Endothelial cell of umbilical vein (primary cell): ENCODE data around the gene CACNA2D1. TPM values are rescaled to one million over a fixed set of nuclear protein-coding genes. Genes with fewer than 3 reads are reported as not detected.

Source experiments
- BruUV-seq: library from RNA; stranded (reverse); fragments of 400-500 nt; replicated peaks from 2 replicates; lab custom pipeline; 2021; lab: Mats Ljungman, UMichigan
- CTCF ChIA-PET: fragments of 300-600, 350-600 bp; sonication (Branson Sonifier 250); formaldehyde crosslinking; loops from one replicate; lab custom pipeline; 2021; ENCODE audit warnings: antibody characterized with exemption, inconsistent platforms; lab: Charles Lee
- POLR2A ChIA-PET: fragments of 300-600, 350-600 bp; sonication (Branson Sonifier 250); formaldehyde crosslinking; loops from one replicate; lab custom pipeline; 2021; ENCODE audit warnings: antibody characterized with exemption, inconsistent platforms; lab: Charles Lee
- DNase-seq: peaks from one replicate; pipeline ENCODE4 v3.0.0-alpha.2; 2011; ENCODE audit warnings: low read depth, low spot score
- FAIRE-seq: peaks from 2 replicates; lab custom pipeline; 2011; peaks lifted over from hg19 to GRCh38; lab: Jason Lieb, UNC
- H2AFZ ChIP-seq: 2 replicates; pipeline ENCODE4 v1.6.0; 2012; ENCODE audit warnings: low read depth, low read length, control low read depth, inconsistent platforms
- H3K27ac ChIP-seq: 2 replicates; pipeline ENCODE4 v1.5.1; 2011; ENCODE audit warnings: low read depth, mild to moderate bottlenecking, control low read depth, low read length, moderate library complexity; ENCODE audit not compliant: insufficient read depth
- H3K27me3 ChIP-seq, 2 experiments: 2 replicates each; pipeline versions ENCODE4 v1.6.0 to v1.6.1; 2011; ENCODE audit warnings: low read length in 2 of 2, mixed read lengths in 1 of 2; ENCODE audit not compliant: control insufficient read depth in 2 of 2, insufficient read depth in 2 of 2
- H3K36me3 ChIP-seq, 2 experiments: 2 replicates in 1 of 2; 3 replicates in 1 of 2; pipeline ENCODE4 v1.5.1; 2011; ENCODE audit warnings: low read length in 2 of 2, mild to moderate bottlenecking in 1 of 2, moderate library complexity in 1 of 2; ENCODE audit not compliant: control insufficient read depth in 2 of 2, insufficient read depth in 2 of 2; ENCODE audit errors: extremely low read depth in 1 of 2
- H3K4me1 ChIP-seq: 3 replicates; pipeline ENCODE4 v1.5.1; 2011; ENCODE audit warnings: mild to moderate bottlenecking, low read length; ENCODE audit not compliant: control insufficient read depth, insufficient read depth; ENCODE audit errors: extremely low read depth
- H3K4me2 ChIP-seq: 2 replicates; pipeline ENCODE4 v1.6.1; 2011; ENCODE audit warnings: low read length, control low read depth, mixed read lengths; ENCODE audit not compliant: insufficient read depth
- H3K4me3 ChIP-seq, 3 experiments: fragments of 200-600 bp in 1 of 3; sonication (generic), shearing (Covaris generic) in 1 of 3; replicated peaks in 1 of 3; 2 replicates each; pipeline ENCODE4 v1.5.1; 2011 to 2016; ENCODE audit warnings: control low read depth in 3 of 3, low read length in 3 of 3, mild to moderate bottlenecking in 2 of 3, inconsistent platforms in 1 of 3, low read depth in 1 of 3, moderate library complexity in 1 of 3; ENCODE audit not compliant: insufficient read depth in 1 of 3
- H3K79me2 ChIP-seq: 2 replicates; pipeline ENCODE4 v1.6.0; 2012; ENCODE audit warnings: low read length, inconsistent platforms; ENCODE audit not compliant: control insufficient read depth, insufficient read depth
- H3K9ac ChIP-seq: replicated peaks from 2 replicates; pipeline ENCODE3; 2011; ENCODE audit warnings: low read length, control low read depth; ENCODE audit not compliant: insufficient read depth; ENCODE audit errors: extremely low read depth
- H3K9me1 ChIP-seq: replicated peaks from 3 replicates; pipeline ENCODE4 v1.6.0; 2011; ENCODE audit warnings: mild to moderate bottlenecking, low read length; ENCODE audit not compliant: control insufficient read depth, insufficient read depth; ENCODE audit errors: extremely low read depth
- H3K9me3 ChIP-seq: replicated peaks from 2 replicates; pipeline ENCODE4 v1.5.1; 2012; ENCODE audit warnings: low read length, inconsistent platforms; ENCODE audit not compliant: control insufficient read depth, insufficient read depth
- H4K20me1 ChIP-seq: replicated peaks from 2 replicates; pipeline ENCODE3; 2011; ENCODE audit warnings: mild to moderate bottlenecking, low read length; ENCODE audit not compliant: control insufficient read depth, insufficient read depth; ENCODE audit errors: extremely low read depth
- CTCF ChIP-seq, 2 donors: IDR thresholded peaks; 1 replicate in 1 of 2; 2 replicates in 1 of 2; pipeline ENCODE4 v1.5.1; 2011; ENCODE audit warnings: low read length in 2 of 2, mild to moderate bottlenecking in 2 of 2, moderate library complexity in 2 of 2, control low read depth in 1 of 2, inconsistent platforms in 1 of 2, low read depth in 1 of 2; ENCODE audit not compliant: insufficient read depth in 1 of 2; ENCODE audit errors: extremely low read depth in 1 of 2
- EZH2 ChIP-seq: IDR thresholded peaks from 2 replicates; pipeline ENCODE4 v1.6.1; 2012; ENCODE audit warnings: borderline replicate concordance, low read depth, mild to moderate bottlenecking, moderate library complexity, low read length, inconsistent platforms; ENCODE audit not compliant: severe bottlenecking
- FOS ChIP-seq: IDR thresholded peaks from 2 replicates; pipeline ENCODE4 v1.6.1; 2011; ENCODE audit warnings: mild to moderate bottlenecking, low read length, moderate library complexity, borderline replicate concordance; ENCODE audit not compliant: insufficient read depth
- GATA2 ChIP-seq: IDR thresholded peaks from 2 replicates; pipeline ENCODE4 v1.7.0; 2011; ENCODE audit warnings: low read depth, mild to moderate bottlenecking, moderate library complexity, mixed read lengths, low read length; ENCODE audit not compliant: insufficient read length, insufficient read depth
- JUN ChIP-seq: IDR thresholded peaks from 2 replicates; pipeline ENCODE4 v1.6.1; 2011; ENCODE audit warnings: borderline replicate concordance, low read depth; ENCODE audit not compliant: insufficient read length, insufficient read depth
- MAX ChIP-seq: IDR thresholded peaks from 2 replicates; pipeline ENCODE4 v1.6.1; 2011; ENCODE audit not compliant: insufficient read depth, insufficient read length
- POLR2A ChIP-seq: IDR thresholded peaks from 2 replicates; pipeline ENCODE4 v1.6.1; 2012; ENCODE audit warnings: low read depth, mild to moderate bottlenecking, control low read depth, low read length
- POLR2AphosphoS5 ChIP-seq: IDR thresholded peaks from 2 replicates; pipeline ENCODE4 v1.6.1; 2012; ENCODE audit warnings: low read depth, mild to moderate bottlenecking, control low read depth, low read length, moderate library complexity; ENCODE audit not compliant: insufficient read depth
- dilution Hi-C: fragments of 300-500 bp; cut with MboI; formaldehyde crosslinking; loops from one replicate; pipeline ENCODE4 v1.15.0; 2019; ENCODE audit warnings: low sequenced_read_pairs; ENCODE audit not compliant: extremely low pct_ligation_motif_present
- intact Hi-C: fragments of 100-400 bp; cut with micrococcal nuclease; formaldehyde crosslinking; loops from one replicate; pipeline ENCODE4 v1.10.0; 2022
- polyA plus RNA-seq, 4 experiments: library from polyadenylated mRNA; depleted of rRNA in 3 of 4; stranded (reverse) in 3 of 4; unstranded in 1 of 4; fragments of >200 nt; gene quantifications; 2 replicates each; pipeline versions ENCODE4 v1.2.1 to v1.2.3, GENCODE V29; 2011 to 2012; ENCODE audit warnings: missing spikeins in 1 of 4
- total RNA-seq: library from RNA; stranded (reverse); gene quantifications from 2 replicates; pipeline ENCODE4 v1.2.3, GENCODE V29; 2021

The CACNA2D1 gene
- total and polyA plus RNA-seq, 2 donors (not counting 3 experiments of a cell fraction or from before 2014, with no cell fraction given) = 4.1 to 38.6 TPM

GRCh38 chr7:82210416-82211184 lies 233.0 kb downstream of the CACNA2D1 start:
- Histone ChIP-seq H3K9me1 (no peaks in the 10 kb centered on the region), H2AFZ (no peak overlapping the region), H3K4me3 (no peak overlapping the region), H4K20me1 (no peaks in the 10 kb centered on the region), H3K36me3 (no peaks in the 10 kb centered on the region), H3K79me2 (no peaks in the 10 kb centered on the region), H3K4me1 (no peaks in the 10 kb centered on the region), H3K27me3 (no peaks in the 10 kb centered on the region), H3K4me2 (no peak overlapping the region), H3K9me3 (no peaks in the 10 kb centered on the region), H3K27ac (no peak overlapping the region), H3K9ac (no peak overlapping the region)
- TF ChIP-seq MAX (no peak), GATA2 (no peak), POLR2A (no peak), CTCF (IDR thresholded peaks at IDR 0.05; ENCODE audit: extremely low read depth in 1 of 2, insufficient read depth in 1 of 2, low read depth in 1 of 2, low read length in 2 of 2) (no peak), POLR2AphosphoS5 (no peak), EZH2 (no peak), JUN (no peak), FOS (no peak)
- POLR2A ChIA-PET = no interaction called here
- intact Hi-C loops (no loop called here), dilution Hi-C loops (no loop called here)
- no TSS peak for BruUV-seq
- FAIRE-seq (no peak), DNase-seq (no peak)
- CTCF ChIA-PET = interaction anchor here (1.1 to 2.2 kb wide), 2 partner anchors 24 to 50 kb away, joined by 4 to 5 read pairs; no protein-coding TSS in a partner anchor
